ENCODE data around the gene IL17RA.

Gene IL17RA

DNA sequence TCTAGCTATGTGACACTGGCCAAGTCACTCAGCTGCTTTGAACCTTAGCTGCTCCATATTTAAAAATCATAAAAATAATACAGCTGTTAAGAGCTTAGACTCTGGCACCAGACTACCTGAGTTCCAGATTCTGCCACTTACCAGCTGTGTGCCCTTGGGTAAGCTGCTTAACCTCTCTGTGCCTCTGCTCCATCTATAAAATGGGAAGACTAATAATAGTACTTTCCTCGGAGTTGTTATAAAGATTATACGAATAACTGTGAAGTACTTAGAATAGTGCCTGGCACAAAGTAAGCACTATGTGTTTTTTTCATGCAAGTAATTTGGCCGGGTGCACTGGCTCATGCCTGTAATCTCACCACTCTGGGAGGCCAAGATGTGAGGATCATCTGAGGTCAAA, 72.9 kb downstream of the IL17RA start:
- DNase-seq (ENCODE audit: low read depth) = no peak

DNA sequence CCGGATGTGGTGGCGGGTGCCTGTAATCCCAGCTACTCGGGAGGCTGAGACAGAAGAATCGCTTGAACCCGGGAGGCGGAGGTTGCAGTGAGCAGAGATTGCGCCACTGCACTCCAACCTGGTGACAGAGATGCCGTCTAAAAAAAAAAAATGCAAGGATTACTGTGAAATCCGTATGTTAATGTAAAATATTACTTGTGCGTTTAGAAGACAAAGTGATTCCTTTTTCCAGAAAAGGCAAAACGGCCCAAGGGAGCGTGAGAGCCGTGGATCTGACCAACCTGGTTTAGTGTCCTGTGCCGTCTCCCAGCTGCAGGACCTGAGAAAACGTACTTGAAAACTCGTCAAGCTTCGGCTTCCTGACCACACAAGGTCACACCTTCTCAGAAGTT, 73.4 kb downstream of the IL17RA start:
- DNase-seq (ENCODE audit: low read depth) = no peak

DNA sequence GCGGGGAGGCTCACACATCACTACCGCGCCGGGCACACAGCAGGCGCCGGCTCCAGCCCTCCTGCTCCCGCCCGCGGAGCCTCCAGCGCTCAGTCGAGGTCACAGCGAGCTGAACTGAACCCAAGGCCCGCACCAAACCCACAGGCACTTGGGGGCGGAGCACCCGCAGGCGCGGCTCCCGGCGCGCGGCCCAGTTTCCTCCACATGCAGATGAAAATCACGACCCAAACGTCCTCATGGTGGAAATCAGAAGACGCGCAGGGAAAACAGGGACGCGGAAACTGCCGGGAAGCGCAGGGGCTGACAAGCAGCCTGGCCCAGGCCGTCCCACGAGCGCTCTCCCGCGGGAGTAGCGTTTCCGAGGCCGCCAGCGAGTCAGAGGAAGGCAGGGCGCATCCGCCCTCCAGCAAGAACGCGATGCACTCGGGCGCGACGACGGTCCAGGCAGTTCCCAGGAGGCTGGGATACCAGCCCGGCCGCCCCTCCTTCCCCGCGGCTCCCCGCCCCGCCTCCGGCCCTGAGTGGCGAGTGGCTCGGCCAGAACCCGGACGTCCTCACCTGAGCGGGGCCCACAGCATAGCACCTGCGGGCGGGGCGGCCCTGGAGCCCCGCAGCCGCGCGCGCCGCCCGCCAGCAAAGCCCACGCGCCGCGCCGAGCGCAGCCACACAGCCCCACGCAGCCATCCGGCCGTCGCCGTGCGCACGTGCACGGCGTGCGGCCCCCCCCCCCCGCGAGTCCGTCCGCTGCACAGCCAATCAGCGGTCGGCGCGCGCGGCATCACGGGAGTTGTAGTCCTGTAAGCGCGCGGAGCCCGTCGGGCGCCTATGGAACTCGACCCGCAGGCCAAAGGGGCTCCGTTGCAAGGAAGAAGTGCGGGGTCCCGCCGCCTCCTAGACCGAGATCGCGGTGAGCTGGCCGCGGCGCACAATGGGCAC, 74.0 kb downstream of the IL17RA start, which contains the start of gene HDHD5:
Gene HDHD5 (minus strand): TSS at position 710 of the 936 bp plus-strand sequence. CDS start 26 bp downstream, at position 684.
- peak; percentile 84 for DNase-seq (ENCODE audit: low read depth)

DNA sequence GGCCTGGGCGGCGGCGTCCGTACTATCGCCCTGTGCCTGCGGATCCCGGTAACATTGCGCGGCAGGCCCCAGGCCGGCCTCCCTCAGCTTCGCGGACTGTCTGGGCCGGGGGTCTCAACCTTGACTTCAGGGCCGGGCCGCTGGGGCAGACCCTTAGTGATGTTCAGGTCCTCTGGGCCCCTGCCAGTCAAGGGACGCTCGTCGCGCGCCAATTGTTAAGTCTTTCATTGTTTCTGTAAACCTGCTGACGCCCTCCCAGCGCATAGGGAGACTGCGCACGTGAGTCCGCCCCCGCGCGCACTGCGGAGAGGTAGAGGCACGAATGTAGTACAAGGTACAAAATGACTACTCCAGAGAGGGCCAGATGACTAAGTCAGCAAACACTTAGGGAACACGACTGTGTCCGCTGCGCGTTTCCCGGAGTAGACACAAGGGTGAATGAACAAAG, 74.7 kb downstream of the IL17RA start:
- DNase-seq (ENCODE audit: low read depth) = peak; percentile 1

DNA sequence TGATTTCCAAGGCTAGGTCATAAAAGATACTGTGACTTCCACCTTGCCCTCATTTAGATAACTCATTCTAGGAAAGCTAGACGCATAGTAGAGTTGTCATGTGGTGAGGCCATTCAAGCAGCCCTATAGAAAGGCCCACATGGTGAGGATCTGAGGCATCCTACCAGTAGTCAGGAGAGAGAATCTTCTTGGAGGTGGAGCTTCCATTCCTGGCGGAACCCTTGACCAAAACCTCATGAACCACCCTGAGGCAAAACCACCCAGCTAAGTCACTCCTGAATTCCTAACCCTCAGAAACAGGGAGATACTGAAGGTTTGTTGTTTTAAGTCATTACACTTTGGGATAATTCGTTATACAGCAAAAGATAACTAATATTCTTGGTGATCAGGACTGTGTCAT, 77.2 kb downstream of the IL17RA start:
- no peak for DNase-seq (ENCODE audit: low read depth)

DNA sequence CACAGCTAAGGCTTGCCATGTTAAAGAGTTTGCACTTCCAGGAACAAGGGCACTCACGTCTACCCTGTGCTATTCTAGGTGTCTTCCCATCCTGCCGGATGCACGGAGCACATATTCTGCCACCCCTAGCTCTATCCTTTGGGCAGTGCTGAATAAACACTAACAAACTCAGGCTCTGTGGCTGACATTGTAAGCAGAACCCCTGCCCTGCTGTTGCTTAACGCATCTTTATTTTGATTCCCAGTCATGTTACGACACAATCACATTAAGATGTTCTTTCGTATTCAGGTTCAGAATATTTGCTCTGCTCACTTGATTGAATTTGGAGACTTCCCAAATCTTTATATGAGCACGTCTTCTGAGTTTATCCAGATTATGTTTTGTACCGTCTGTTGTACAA, 77.9 kb downstream of the IL17RA start:
- DNase-seq (ENCODE audit: low read depth) = no peak

DNA sequence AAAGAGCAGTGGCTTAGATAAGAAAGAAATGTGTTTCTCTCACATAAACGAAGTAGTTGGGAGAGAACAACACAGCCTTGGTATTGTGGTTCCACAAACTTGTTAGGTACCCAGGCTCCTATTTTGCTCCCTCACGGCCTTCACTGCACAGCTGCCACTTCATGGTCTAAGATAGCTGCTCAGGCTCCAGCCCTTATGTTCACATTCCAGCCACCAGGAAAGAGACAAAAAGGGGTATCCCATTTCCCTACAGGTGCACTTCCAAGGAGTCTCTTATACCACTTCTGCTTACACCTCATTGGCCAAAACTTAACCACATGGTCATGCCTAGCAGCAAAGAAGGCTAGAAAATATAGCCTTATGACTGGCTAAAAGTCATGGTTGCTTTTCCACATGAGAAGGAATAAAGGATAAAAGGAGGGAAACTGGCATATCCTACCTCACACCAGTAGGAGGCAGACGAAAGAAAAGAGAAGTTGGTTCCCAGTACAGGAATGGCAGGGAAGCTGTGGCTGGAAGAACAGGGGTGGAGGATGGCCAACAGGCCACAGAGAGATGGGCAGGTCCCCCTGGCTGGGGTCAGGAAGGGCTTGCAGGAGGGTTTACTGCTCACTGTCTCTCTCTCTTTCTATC, 79.7 kb downstream of the IL17RA start:
- DNase-seq (ENCODE audit: low read depth) = no peak

Data from stimulated activated CD8-positive, alpha-beta memory T cell treated with anti-CD3 and anti-CD28 coated beads, Interleukin-12 subunit alpha, Interleukin-12 subunit beta, amount 100 ng/mL, for 1 hour (primary cell).